Thoracic aorta (tissue), 2 donors: ENCODE measurements around the gene KNDC1. TPM values are rescaled to one million over a fixed set of nuclear protein-coding genes. Genes with fewer than 3 reads are reported as not detected.

Source experiments
- ATAC-seq: fragments of 150-250 bp; one replicate; pipeline ENCODE4 v1.8.0; 2017; ENCODE audit warnings: low read depth; ENCODE audit not compliant: insufficient number of reproducible peaks, low FRiP score
- DNase-seq: peaks from one replicate; pipeline ENCODE4 v3.0.0-alpha.2; 2020; ENCODE audit warnings: low spot score
- H3K27ac ChIP-seq, 2 donors: fragments of 200-600 bp; sonication (generic); 1 replicate in 1 of 2; 2 replicates in 1 of 2; pipeline ENCODE4 v1.5.1; 2016; ENCODE audit warnings: mild to moderate bottlenecking in 2 of 2, moderate library complexity in 2 of 2
- H3K27me3 ChIP-seq: fragments of 200-600 bp; sonication (generic); replicated peaks from 2 replicates; pipeline ENCODE4 v1.6.0; 2016; ENCODE audit warnings: mild to moderate bottlenecking; ENCODE audit not compliant: insufficient read depth
- H3K36me3 ChIP-seq: fragments of 200-600 bp; sonication (generic); one replicate; pipeline ENCODE4 v1.5.1; 2016
- H3K4me1 ChIP-seq, 2 donors: fragments of 200-600 bp; sonication (generic); 1 replicate in 1 of 2; 2 replicates in 1 of 2; pipeline versions ENCODE4 v1.5.1 to v1.6.0; 2016; ENCODE audit warnings: low read depth in 2 of 2, mild to moderate bottlenecking in 1 of 2; ENCODE audit not compliant: control insufficient read depth in 1 of 2
- H3K4me3 ChIP-seq: fragments of 200-600 bp; sonication (generic); 2 replicates; pipeline ENCODE4 v1.5.1; 2016; ENCODE audit warnings: mild to moderate bottlenecking
- H3K9me3 ChIP-seq: fragments of 200-600 bp; sonication (generic); 2 replicates; pipeline ENCODE4 v1.5.1; 2016
- total RNA-seq, 2 donors: library from RNA; depleted of rRNA; stranded (reverse); fragments of >200 nt; gene quantifications; one replicate each; pipeline versions ENCODE4 v1.1.0 to v1.2.3, GENCODE V29; 2016
- TF ChIP-seq, protein P1 (sequence below): fragments of 200-600 bp; sonication (generic); IDR thresholded peaks from one replicate; pipeline ENCODE4 v1.5.1; 2019; ENCODE audit warnings: antibody characterized with exemption

Gene KNDC1
- total RNA-seq, 2 donors from 2014 or later = 0.14 to 0.95 TPM

DNA sequence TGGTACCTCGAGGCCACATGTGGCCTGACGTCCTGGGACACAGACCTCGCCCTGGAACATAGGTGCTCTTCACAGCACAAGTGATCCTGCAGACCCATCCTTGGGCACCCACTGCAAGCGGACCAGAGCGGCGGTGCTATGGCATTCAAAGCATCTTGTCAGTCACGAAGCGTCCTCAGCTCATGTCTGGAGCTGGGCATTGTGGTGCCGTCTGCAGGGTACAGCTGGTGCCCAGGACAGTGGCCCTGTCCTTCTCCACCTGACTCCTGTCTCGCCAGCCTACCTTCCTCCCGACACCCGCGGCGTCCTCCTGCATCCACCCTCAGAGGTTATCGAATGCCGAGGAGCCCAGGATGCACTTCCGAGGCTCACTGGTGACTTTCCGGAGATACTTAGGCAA, 45.8 kb upstream of the KNDC1 start:
- TF ChIP-seq, protein P1, sequence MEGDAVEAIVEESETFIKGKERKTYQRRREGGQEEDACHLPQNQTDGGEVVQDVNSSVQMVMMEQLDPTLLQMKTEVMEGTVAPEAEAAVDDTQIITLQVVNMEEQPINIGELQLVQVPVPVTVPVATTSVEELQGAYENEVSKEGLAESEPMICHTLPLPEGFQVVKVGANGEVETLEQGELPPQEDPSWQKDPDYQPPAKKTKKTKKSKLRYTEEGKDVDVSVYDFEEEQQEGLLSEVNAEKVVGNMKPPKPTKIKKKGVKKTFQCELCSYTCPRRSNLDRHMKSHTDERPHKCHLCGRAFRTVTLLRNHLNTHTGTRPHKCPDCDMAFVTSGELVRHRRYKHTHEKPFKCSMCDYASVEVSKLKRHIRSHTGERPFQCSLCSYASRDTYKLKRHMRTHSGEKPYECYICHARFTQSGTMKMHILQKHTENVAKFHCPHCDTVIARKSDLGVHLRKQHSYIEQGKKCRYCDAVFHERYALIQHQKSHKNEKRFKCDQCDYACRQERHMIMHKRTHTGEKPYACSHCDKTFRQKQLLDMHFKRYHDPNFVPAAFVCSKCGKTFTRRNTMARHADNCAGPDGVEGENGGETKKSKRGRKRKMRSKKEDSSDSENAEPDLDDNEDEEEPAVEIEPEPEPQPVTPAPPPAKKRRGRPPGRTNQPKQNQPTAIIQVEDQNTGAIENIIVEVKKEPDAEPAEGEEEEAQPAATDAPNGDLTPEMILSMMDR = no peak
- ATAC-seq = no peak

DNA sequence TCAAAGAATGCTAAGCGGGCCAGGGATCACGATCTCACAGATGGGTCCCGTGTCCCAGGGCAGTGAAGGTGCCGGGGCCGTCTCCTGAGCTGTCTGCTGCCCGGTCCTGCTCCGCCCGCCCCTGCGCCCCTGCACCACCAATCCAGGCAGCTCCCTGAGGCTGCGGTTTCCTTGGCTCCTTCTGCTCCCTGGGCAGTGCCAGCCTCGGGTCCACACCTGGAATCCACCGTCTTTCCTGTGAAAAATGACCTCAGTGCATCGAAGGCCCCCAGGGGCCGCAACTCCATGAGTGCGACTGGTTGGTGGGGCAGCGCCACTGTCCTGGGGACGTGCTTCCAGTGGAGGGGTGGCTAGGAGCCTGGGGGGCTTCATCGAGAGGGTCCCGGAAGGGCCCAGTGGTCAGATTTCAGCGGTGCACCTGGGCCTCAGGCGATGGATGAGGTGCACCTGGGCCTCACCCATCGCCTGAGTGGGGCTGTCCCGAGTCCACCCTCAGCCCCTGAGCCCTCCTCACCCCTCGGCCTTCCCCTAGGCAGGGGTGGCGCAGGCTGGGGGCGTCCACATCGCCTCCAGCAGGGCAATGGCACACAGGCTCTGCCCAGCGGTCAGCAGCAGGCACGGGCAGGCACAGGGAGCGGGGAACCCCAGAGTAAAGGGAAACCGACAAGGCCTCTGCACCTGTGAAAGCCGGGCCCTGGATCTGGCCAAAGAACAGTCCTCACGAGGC, 45.1 kb upstream of the KNDC1 start:
- TF ChIP-seq, protein P1 = no peak
- no peak overlapping the region for H3K4me3 ChIP-seq
- DNase-seq = no peak
- H3K27me3 ChIP-seq = no peaks in the 10 kb centered on the region
- no peak overlapping the region for H3K27ac ChIP-seq
- no peaks in the 10 kb centered on the region for H3K4me1 ChIP-seq
- no peak for ATAC-seq
- no peaks in the 10 kb centered on the region for H3K9me3 ChIP-seq
- no peaks in the 10 kb centered on the region for H3K36me3 ChIP-seq

More for the DNA sequence above, 45.8 kb upstream of the KNDC1 start:
- Histone ChIP-seq H3K27me3 (no peaks in the 10 kb centered on the region), H3K27ac (no peak overlapping the region), H3K36me3 (no peaks in the 10 kb centered on the region), H3K9me3 (no peaks in the 10 kb centered on the region), H3K4me3 (no peak overlapping the region), H3K4me1 (no peaks in the 10 kb centered on the region)
- DNase-seq = no peak

DNA sequence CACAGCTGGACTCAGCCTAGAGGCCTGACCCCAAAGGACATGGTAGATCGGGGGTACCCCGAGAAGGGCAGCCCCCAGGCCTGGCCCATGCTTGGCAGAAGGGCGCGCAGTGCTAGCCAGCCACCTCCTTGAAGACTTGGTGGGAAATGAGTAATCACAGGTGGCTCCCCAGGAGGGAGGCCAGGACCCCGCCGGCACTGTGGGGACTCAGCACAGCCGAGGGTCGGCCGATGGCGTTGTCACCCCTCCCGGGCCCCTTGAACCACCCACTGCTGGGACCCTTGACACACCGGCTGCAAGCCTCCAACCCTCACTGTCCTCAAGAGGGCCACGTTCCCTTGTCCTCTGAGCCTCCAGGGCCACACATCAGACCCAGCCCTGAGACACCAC, 44.6 kb upstream of the KNDC1 start:
- Histone ChIP-seq H3K27ac (no peak overlapping the region), H3K9me3 (no peaks in the 10 kb centered on the region), H3K4me1 (no peaks in the 10 kb centered on the region), H3K36me3 (no peaks in the 10 kb centered on the region), H3K4me3 (no peak overlapping the region), H3K27me3 (no peaks in the 10 kb centered on the region)
- ATAC-seq = no peak
- no peak for DNase-seq
- TF ChIP-seq, protein P1 = no peak

DNA sequence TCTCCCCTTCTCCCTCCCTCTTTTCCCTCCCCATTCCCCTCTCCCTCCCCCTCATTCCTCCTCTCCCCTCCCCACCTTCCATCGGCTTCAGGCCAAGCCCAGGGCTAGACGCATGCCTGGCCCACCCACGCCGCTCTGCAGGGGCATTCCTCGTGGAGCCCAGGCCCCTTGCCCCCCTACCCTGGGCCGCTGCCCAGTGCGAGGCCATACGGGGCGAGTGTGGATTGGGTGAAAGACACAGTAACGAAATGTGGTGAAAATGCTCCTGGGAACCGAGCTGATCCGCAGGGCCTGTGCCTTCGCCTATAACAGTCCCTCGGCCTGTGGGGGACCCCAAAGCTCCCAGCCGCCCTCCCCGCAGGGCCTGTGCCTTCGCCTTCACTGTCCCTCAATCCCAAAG, 44.0 kb upstream of the KNDC1 start:
- Histone ChIP-seq H3K36me3 (no peaks in the 10 kb centered on the region), H3K4me3 (no peak overlapping the region), H3K4me1 (no peaks in the 10 kb centered on the region), H3K27ac (no peak overlapping the region), H3K27me3 (no peaks in the 10 kb centered on the region), H3K9me3 (no peaks in the 10 kb centered on the region)
- DNase-seq = no peak
- TF ChIP-seq, protein P1 = no peak
- ATAC-seq = no peak

DNA sequence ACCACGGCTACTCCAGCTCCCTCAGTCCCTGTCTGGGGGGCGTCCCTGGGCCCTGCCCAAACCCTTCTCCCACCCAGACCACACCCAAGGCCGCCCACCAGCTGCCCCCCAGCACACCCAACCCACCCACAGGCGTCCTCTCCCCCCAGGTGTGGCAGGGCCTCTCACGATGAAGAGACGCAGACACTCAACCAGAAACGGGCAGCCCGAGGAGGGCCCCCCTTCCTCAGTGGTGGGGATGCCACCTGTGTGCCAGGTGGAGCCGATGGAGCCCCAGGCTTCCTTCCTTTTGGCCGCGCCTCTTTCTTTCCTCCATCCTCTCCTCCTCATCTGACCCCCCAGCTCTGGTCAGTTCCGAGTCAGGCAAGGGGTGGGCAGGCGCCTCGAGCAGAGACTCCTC, 43.6 kb upstream of the KNDC1 start:
- no peak for DNase-seq

More for the DNA sequence above, 43.6 kb upstream of the KNDC1 start:
- TF ChIP-seq, protein P1 = no peak
- no peak for ATAC-seq
- no peaks in the 10 kb centered on the region for H3K9me3 ChIP-seq
- H3K4me3 ChIP-seq = no peak overlapping the region
- no peaks in the 10 kb centered on the region for H3K27me3 ChIP-seq
- no peaks in the 10 kb centered on the region for H3K36me3 ChIP-seq
- no peak overlapping the region for H3K27ac ChIP-seq
- no peaks in the 10 kb centered on the region for H3K4me1 ChIP-seq
